NCI-H2196 (cell line): ENCODE results near the gene GNGT2.
A peak's percentile ranks its signal among the peaks of the same experiment; 100 is the strongest.

ENCODE experiments used
- DNase-seq: peaks from one replicate; lab custom pipeline; 2025; ENCODE audit not compliant: unreplicated experiment; lab: John Stamatoyannopoulos, UW

Gene GNGT2

DNA sequence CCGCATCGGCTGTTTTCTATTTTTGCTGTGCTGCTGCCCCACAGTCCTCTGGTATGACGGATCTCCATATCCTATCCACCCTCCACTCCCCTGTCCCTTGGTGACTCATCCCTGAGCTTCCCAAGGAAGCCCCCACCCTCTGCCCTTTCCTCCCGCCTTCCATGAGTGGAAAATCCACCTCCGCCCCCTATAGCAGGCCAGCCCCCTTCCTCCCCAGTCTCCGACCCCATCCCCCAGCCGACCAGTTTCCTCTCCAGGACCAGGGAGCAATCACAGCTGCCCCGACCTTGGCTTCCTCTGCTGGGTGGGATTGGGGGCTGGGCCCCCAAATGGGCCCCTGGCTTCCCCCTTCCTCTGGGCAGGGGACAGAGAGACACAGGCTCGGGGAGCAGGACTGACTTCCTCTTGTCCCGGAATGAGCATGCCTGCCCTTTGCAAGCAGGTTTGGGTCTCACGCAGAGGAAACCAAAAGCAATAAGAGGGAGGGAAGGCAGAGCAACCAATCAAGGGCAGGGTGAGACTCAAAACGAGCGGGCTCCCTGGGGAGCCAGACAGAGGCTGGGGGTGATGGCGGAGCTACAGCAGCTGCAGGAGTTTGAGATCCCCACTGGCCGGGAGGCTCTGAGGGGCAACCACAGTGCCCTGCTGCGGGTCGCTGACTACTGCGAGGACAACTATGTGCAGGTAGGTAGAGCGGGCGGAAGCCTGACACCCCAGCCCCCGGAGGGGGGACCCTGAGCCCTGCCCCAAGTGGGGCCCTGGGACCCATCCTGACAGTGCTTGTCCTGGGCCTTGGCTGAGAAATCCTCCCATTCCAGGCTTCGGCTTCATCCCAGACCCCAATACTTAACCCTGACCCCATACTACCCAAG, at the start of gene GNGT2, which contains the start of gene ABI3:
Gene GNGT2 (minus strand): TSS at position 417 of the 872 bp plus-strand sequence. CDS start 3,152 bp downstream, outside the sequence.
Gene ABI3 (plus strand): TSS at position 550 of the 872 bp plus-strand sequence. CDS start 18 bp downstream, at position 568.
- no peak for DNase-seq

DNA sequence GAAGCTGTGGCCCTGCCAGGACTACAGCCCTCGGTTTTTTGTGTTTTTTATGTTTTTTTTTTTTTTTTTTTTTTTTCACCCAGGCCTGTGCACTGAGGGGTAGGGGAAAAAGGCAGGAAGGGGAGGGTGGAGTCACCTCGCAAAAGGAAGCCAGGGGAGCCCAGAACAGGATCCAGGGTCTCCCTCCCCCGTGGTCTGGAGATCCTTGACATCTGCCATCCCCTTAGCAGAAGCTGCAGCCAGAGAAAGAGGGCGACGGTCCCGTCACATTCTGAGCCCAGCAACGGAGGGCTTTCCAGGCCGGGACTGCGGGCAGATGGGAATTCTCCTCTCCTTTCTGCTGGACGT, 49.3 kb upstream of the GNGT2 start:
- DNase-seq, result no peak

DNA sequence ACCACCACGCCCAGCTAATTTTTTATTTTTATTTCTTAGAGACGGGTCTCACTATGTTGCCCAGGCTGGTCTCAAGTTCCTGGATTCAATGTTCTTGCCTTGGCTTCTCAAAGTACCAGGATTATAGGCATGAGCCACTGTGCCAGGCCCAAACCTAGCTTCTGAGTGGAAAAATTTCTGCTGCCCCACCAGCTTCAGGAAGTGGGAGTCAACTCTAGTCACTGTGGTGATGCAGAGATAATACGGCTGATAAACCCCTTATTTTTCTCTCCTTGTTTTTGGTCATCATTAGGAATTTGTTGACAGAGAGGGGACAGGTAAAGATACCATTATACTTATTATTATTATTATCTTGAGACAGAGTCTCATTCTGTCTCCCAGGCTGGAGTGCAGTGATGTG, 48.0 kb upstream of the GNGT2 start:
- no peak for DNase-seq

DNA sequence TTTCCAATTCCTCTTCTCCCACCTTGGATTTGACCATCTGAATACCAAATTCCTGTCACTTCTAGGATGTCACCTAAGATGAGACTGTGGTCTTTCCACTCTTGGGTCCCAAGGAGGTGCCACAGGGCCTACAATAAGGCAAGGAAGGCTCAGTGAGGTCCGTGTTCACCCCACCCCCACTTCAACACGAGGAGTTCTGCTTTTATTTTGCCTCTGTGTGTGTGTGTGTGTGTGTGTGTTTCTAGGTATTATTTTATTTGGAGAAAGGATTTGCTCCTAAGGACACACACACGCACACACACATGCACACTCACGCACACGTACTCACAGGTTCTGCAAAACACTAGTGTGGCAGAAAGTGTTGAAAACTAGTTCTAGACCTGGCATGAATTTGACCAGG, 44.8 kb upstream of the GNGT2 start:
- no peak for DNase-seq

DNA sequence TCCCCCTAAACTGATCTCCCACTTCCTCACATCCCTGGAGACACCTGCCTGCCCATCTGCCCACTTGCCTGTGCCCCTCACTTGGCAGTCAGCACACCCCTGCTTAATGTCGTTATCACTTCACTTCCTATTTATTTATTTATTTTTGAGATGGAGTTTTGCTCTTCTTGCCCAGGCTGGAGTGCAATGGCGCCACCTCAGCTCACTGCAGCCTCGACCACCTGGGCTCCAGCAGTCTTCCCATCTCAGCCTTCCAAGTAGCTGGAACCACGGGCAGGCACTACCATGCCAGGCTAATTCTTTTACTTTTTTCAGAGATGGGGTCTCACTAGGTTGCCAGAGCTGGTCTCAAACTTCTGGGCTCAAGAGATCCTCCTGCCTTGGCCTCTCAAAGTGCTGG, 43.7 kb upstream of the GNGT2 start:
- DNase-seq, result no peak

DNA sequence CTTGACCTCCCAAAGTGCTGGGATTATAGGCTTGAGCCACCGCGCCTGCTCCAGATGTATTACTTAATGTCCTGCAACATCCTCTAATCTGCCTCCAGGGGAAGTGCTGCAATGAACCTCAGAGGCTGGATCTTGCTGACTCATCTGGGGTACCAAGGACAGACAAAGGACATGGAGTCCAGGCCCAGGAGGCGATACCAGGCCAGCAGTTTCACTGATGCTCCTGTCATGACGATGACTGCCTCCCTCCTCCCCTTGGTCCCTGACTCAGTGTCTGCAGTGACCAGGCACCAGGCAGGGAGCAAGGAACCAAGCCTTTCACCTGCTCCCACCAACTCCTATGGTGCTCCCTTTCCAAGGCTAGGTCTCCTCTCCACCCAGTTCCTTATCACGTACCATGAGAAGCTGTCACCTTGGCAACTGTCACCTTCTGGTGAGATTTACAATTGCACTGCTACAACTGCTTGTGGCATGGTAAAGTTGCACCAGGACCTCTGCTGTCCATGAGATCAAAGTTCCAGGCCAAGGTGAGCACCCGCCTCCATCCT, 41.8 kb upstream of the GNGT2 start:
- DNase-seq, result no peak

DNA sequence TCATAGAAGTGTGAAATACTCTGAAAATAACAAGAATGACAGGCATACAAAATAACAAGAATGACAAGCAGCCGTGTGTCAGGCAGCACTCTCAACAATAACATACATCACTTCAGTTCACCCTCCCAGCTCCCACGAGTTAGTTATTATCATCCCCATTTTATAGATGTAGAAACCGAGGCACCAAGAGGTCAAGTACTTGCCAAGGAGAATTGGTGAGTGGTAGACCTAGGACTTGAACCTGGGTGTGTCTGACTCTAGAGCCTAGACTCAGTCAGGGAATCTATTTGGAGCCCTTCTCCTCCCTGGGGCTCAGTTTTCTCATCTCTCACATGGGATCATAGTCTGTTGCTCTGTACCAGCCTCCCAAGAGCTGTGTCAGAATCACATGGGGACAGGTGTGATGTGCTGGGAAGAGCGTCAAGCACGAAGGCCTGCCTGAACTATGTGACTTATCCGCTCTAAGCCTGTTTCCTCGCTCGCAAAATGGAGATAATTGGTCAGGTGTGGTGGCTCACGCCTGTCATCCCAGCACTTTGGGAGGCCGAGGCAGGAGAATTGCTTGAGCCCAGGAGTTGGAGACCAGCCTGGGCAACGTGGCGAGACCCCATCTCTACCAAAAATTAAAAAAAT, 39.6 kb upstream of the GNGT2 start:
- DNase-seq, result no peak

DNA sequence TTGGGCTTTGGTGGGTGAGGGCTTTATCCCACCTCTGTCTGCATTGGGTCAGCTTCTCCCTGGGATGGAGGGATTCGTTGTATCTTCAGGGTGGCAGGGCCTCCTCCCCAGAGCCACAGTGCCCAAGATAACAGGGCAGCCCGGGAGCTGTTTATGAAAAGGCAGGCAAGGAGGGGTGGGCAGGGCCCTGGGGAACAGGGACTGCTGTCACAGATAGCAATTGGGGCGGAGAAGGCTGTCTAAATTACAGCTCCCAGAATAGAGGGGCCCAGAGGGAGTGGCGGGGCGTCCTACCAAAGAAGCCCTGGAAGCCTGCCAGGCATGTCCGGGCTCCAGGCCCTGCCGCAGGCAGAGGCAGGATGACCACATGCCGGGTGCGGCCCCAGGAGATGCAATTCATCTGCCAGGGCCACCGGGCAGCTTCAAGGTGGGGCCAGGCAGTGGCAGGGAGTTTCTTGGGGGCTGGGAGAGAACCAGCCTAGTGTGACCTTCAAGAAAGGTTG, 39.0 kb upstream of the GNGT2 start:
- no peak for DNase-seq

DNA sequence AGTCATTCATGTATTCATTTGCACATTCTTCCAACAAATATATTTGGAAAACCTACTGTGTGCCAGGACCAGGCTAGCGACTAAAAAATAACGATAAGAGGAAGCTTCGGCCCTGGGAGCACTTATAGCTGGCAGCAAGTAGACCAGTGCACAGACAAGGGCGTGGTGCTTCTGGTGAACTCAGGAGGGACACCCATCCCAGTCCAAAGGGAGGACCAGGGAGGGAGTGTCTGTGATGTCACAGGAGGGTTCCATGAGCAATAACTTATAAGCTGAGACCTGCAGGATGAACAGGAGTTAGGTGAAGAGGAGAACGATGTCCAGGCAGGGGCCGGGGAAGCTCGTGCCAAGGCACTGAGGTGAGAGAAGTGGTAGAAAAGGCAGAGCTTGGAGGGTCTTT, 37.6 kb upstream of the GNGT2 start:
- no peak for DNase-seq

DNA sequence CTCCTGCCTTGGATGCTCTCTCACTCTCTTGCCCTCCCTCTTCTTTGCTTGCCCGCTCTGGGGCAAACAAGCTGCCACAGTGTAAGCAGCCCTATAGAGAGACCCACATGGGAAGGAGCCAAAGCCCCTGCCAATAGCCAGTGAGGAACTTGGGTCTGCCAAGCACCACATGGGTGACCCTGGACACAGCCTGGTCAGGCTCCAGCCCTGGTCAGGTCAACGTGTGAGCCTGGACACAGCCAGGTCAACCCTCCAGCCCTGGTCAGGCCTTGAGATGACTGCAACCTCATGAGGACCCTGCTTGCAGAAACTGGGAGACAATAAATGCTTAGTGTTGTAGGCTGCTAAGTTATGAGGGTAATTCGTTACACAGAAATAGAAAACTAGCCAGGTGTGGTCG, 34.5 kb upstream of the GNGT2 start:
- DNase-seq, result no peak

DNA sequence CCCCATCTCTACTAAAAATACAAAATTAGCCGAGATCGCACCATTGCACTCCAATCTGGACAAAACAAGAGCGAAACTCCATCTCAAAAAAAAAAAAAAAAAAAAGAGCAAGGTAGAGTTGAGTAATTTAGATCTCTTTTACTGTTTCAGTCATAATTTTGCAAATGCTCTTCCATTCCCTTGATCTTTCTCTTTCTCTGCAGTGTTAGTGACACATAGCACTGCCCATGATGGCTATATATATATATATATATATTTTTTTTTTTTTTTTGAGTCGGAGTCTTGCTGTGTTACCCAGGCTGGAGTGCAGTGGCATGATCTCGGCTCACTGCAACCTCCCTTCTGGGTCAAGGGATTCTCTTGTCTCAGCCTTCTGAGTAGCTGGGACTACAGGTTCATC, 32.4 kb upstream of the GNGT2 start:
- DNase-seq, result no peak

DNA sequence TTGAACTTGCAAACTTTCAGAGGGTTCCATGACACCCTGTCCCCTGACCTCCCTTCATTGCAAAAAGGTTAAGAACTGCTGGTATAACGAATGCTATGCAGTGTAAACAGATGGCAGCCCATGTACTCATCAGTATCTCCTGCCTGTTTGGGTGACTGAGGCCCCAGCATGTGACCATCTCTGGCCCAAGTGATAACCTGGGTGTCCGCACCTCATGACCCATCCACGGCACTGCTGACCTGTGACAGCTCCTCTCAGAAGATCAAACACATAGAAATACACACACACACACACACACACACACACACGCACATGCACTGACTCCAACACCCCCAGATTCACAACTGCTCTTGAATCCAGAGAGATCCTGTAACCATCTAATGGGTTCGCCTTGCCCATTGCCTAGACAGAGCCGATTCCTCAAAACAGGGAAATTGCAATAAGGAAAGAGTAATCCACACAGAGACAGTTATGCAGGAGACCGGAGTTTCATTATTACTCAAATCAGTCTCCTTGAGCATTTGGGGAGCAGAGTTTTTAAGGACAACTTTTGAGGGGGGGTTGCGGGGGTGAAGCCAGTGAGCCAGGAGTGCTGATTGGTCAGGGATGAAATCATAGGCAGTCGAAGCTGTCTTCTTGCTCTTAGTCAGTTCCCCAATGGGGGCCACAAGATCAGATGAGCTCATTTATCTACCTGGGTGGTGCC, 31.5 kb upstream of the GNGT2 start:
- DNase-seq, result no peak

DNA sequence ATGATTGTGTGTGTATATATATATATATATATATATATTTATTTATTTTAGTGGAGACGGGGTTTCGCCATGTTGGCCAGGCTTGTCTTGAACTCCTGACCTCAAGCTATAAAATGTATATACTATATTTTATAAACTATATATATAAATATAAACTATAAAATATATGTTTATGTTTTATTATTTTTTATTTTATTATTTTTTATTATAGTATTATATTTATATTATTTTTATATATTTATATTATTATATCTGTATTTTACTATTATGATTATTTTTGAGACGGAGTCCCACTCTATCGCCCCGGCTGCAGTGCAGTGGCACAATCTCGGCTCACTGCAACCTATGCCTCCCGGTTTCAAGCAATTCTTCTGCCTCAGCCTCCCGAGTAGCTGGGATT, 30.7 kb upstream of the GNGT2 start:
- no peak for DNase-seq

DNA sequence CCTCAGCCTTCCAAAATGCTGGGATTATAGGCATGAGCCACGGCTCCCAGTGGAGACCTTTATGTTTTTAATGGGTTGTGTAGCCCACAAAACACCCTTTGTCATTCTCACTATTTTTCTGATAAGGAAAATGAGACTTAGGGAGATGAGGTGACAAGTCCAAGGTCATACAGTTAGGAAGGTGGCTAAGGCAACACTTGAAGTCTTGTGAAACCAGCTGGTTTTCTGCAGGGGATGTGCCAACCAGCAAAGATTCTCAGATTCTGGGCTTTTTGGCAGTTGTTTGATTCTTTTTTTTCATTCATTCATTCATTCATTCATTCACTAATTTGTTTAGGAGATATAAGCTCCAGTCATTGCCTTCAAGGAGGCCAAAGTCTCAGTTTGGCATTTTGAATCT, 30.2 kb upstream of the GNGT2 start:
- no peak for DNase-seq

DNA sequence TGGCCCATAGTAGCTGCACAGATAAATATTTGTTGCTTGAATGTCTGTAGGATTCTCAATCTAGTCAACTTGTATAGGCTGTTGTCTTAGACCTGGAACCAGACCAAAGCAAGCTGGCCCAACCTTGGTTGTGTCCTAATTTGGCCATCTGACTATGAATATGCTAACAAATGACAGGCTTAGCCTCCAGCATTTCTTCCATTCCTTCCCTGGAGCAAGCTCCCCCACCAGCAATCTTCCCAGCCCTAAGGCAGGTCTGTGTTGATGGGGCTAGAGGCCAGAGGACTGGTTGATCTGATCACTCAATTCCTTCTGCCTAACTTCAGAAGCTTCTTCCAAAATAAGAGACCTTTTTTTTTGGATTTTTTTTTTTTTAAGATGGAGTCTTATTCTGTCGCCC, 29.6 kb upstream of the GNGT2 start:
- no peak for DNase-seq

DNA sequence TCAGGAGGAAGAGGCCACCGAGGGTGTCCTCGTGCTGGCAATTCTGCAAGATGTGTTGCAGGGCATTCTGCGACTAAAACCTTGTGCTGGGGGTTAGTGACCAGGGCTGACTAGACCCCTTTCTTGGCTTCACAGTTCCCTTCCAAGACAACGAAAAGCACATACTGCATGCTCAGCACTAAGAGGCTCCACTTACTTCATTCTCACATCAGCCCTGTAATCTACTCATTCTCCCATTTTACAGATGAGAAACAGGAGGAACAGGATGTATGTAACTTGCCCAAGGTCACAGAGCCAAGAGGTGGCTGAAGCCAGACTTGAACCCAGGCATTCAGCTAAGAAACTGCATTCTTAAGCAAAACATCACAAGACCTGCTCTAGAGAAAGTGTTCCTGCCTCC, 25.5 kb upstream of the GNGT2 start:
- no peak for DNase-seq

DNA sequence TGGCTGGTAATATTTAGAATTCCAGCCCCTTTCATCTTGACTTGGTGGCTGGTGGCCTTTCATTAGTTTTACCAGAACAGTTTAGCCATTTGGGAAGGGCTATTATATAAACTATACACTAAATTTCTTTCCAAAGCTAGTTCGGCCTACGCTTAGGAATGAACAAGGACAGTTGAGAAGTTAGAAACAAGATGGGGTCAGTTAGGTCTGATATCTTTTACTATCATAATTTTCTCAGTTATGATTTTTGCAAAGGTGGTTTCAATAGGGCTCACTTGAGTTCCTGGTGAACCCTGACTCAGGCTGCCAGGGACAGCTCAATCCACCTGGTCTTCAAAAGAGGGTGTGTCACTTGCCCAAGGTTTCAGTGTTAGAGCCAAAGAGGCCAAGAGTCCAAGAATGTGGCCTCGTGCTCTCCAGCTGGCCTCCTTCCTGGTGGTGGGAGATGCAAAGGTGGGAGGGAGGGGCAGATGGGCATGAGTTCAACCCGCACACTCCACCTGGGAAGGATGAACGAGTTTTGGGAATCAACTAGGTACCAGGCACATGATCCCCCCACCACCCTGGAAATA, 24.2 kb upstream of the GNGT2 start:
- DNase-seq, result no peak

DNA sequence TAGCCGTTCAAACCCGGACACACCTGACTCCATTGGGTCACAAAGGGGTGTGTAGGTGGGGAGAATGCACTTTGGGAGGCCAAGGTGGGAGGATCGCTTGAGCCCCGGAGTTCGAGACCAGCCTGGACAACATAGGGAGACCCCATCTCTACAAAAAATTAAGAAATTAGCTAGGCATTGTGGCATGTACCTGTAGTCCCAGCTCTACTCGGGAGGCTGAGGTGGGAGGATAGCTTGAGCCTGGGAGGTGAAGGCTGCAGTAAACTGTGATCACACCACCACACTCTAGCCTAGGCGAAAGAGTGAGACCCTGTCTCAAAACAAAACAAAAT, 21.2 kb upstream of the GNGT2 start:
- no peak for DNase-seq

DNA sequence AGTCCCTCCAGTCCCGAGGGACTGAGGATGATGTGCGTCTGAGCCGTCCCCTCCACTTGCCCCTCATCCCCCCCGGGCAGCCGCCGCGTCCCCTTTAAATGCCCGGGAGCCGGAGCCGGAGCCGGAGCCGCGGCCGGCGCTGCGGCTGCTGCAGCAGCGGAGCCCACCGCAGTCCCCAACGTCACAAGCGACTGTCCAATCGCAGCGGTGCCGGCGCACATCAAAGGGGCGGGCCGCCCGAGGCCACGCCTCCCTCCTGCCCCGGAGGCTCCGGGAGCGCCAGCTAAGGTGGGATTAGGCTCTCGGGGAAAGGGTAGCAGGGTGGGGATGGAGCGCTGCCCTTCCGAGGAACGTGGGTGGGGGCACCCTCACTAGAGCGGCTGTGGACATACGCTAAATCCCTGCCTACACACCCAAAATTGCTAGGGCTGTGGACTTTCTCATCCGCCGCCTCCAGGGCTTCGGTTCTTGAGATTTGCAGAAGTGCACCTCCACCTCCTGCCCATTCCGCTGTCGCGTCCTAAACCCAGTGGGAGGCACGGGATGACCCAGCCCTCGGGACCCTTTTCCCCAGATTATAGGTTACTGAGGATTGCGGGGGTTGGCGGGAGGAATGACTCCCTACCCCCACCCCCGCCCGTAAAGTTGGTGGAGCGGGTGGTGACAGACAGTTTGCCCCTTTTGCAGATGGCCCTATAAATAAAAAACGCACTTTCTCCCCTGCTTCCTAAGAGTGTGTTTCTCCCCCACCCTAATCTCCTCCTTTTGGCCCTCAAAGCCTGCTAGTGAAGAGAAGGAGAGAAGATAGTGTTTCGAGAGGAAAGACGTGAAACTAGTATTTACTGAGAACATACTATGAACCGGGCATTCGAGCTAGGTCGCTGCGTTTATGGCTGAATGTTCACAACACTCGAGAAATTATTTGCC, 20.5 kb upstream of the GNGT2 start, which contains the start of gene PHOSPHO1:
Gene PHOSPHO1 (minus strand): TSS at position 152 of the 927 bp plus-strand sequence. CDS start 4,096 bp downstream, outside the sequence.
- peak; percentile 83 for DNase-seq
